HCT116 (cell line): ENCODE measurements around the gene CDC42BPA. TPM values are rescaled to one million over a fixed set of nuclear protein-coding genes. Genes with fewer than 3 reads are reported as not detected.

Experiments used
- ATAC-seq: fragments of 200-7000 bp; cut with Tn5 transposase; 2 replicates; pipeline ENCODE4 v1.9.1; 2020; ENCODE audit warnings: mild to moderate bottlenecking, moderate library complexity
- BruUV-seq: library from RNA; stranded (reverse); fragments of 400-500 nt; replicated peaks from 2 replicates; lab custom pipeline; 2021; lab: Mats Ljungman, UMichigan
- CTCF ChIA-PET: fragments of 300-600 bp; sonication (Branson Sonifier 250); formaldehyde crosslinking; loops from one replicate; lab custom pipeline; 2021; ENCODE audit warnings: antibody characterized with exemption; lab: Charles Lee
- POLR2A ChIA-PET: fragments of 300-600, 350-600 bp; sonication (Branson Sonifier 250); formaldehyde crosslinking; loops from one replicate; lab custom pipeline; 2021; ENCODE audit warnings: antibody characterized with exemption; lab: Charles Lee
- RAD21 ChIA-PET, 2 experiments: fragments of 300-600 bp; sonication (Branson Sonifier 250); formaldehyde crosslinking; loops; one replicate each; lab custom pipeline; 2023; ENCODE audit warnings: low total read pairs in 2 of 2; ENCODE audit not compliant: uncharacterized antibody in 2 of 2, unreplicated experiment in 2 of 2, low non-redundant PET in 1 of 2; lab: Charles Lee
- DNase-seq: peaks from one replicate; pipeline ENCODE4 v3.0.0-alpha.2; 2010; ENCODE audit warnings: low read depth, low spot score
- H2AFZ ChIP-seq: fragments of 200-600 bp; shearing (Covaris generic), sonication (generic); 2 replicates; pipeline ENCODE4 v1.6.1; 2017; ENCODE audit warnings: low read depth, mixed run types, mixed read lengths, antibody characterized with exemption, low read length; ENCODE audit not compliant: poor library complexity, severe bottlenecking
- H3K27ac ChIP-seq: 2 replicates; pipeline ENCODE4 v1.5.1; 2012; ENCODE audit warnings: low read depth, low read length
- H3K27me3 ChIP-seq: fragments of 200-600 bp; sonication (generic); 2 replicates; pipeline ENCODE4 v1.6.1; 2016; ENCODE audit warnings: mixed run types, low read length, mixed read lengths; ENCODE audit not compliant: insufficient read depth
- H3K36me3 ChIP-seq, 2 experiments: fragments of 200-500 bp in 1 of 2; fragments of 200-600 bp in 1 of 2; sonication (Bioruptor generic) in 1 of 2; sonication (generic) in 1 of 2; 2 replicates each; pipeline versions ENCODE4 v1.5.1 to v1.6.1; 2014 to 2016; ENCODE audit warnings: low read length in 2 of 2, inconsistent platforms in 1 of 2, mixed read lengths in 1 of 2, mixed run types in 1 of 2; ENCODE audit not compliant: insufficient read depth in 2 of 2, control insufficient read depth in 1 of 2
- H3K4me1 ChIP-seq, 2 experiments: fragments of 200-600 bp in 1 of 2; sonication (generic) in 1 of 2; 2 replicates each; pipeline versions ENCODE4 v1.5.1 to v1.6.1; 2012 to 2017; ENCODE audit warnings: low read length in 2 of 2, inconsistent platforms in 1 of 2, mild to moderate bottlenecking in 1 of 2, mixed read lengths in 1 of 2, mixed run types in 1 of 2, moderate library complexity in 1 of 2; ENCODE audit not compliant: insufficient read depth in 2 of 2, control insufficient read depth in 1 of 2
- H3K4me2 ChIP-seq: fragments of 200-600 bp; sonication (generic); 2 replicates; pipeline ENCODE4 v1.6.1; 2017; ENCODE audit warnings: mixed run types, low read length, mixed read lengths
- H3K4me3 ChIP-seq, 2 experiments: fragments of 200-600 bp in 1 of 2; sonication (generic) in 1 of 2; replicated peaks in 1 of 2; 2 replicates each; pipeline ENCODE4 v1.5.1; 2011 to 2016; ENCODE audit warnings: low read length in 2 of 2, control low read depth in 1 of 2, low read depth in 1 of 2, mild to moderate bottlenecking in 1 of 2, mixed read lengths in 1 of 2, mixed run types in 1 of 2
- H3K79me2 ChIP-seq: fragments of 200-600 bp; sonication (generic); 2 replicates; pipeline ENCODE4 v1.6.1; 2017; ENCODE audit warnings: mild to moderate bottlenecking, mixed run types, low read length, moderate library complexity, mixed read lengths; ENCODE audit not compliant: insufficient read depth
- H3K9ac ChIP-seq: fragments of 200-600 bp; sonication (generic); 2 replicates; pipeline ENCODE4 v1.6.1; 2016; ENCODE audit warnings: low read length, mixed read lengths
- H3K9me2 ChIP-seq: fragments of 200-600 bp; sonication (generic), shearing (Covaris generic); 2 replicates; pipeline ENCODE4 v1.6.1; 2017; ENCODE audit warnings: mixed run types, mild to moderate bottlenecking, moderate library complexity; ENCODE audit not compliant: insufficient read depth
- H3K9me3 ChIP-seq, 2 experiments: fragments of 200-500 bp in 1 of 2; fragments of 200-600 bp in 1 of 2; sonication (Bioruptor generic) in 1 of 2; sonication (generic) in 1 of 2; 2 replicates each; pipeline ENCODE4 v1.6.1; 2014 to 2017; ENCODE audit warnings: low read length in 2 of 2, mixed read lengths in 2 of 2, inconsistent platforms in 1 of 2, low read depth in 1 of 2, mild to moderate bottlenecking in 1 of 2, mixed run types in 1 of 2, moderate library complexity in 1 of 2; ENCODE audit not compliant: control insufficient read depth in 1 of 2, insufficient read depth in 1 of 2
- H4K20me1 ChIP-seq: fragments of 200-600 bp; sonication (generic), shearing (Covaris generic); 2 replicates; pipeline ENCODE4 v1.6.1; 2017; ENCODE audit warnings: mixed run types, mild to moderate bottlenecking, moderate library complexity; ENCODE audit not compliant: insufficient read depth
- CBX3 ChIP-seq: IDR thresholded peaks from 2 replicates; pipeline ENCODE4 v1.6.1; 2012; ENCODE audit warnings: low read depth
- CEBPB ChIP-seq: IDR thresholded peaks from 2 replicates; pipeline ENCODE4 v1.6.1; 2012; ENCODE audit warnings: low read depth
- CTCF ChIP-seq, 3 experiments: fragments of 200-600 bp in 1 of 3; sonication (generic) in 1 of 3; IDR thresholded peaks in 2 of 3; conservative IDR thresholded peaks in 1 of 3; 2 replicates each; pipeline ENCODE4 v1.5.1; 2012 to 2017; ENCODE audit warnings: low read depth in 2 of 3, low read length in 2 of 3, antibody characterized with exemption in 1 of 3, borderline replicate concordance in 1 of 3, control low read depth in 1 of 3, mild to moderate bottlenecking in 1 of 3, mixed read lengths in 1 of 3, mixed run types in 1 of 3, moderate library complexity in 1 of 3; ENCODE audit not compliant: insufficient read depth in 1 of 3
- EGR1 ChIP-seq: IDR thresholded peaks from 2 replicates; pipeline ENCODE4 v1.6.1; 2012; ENCODE audit warnings: low read depth
- ELF1 ChIP-seq: IDR thresholded peaks from 2 replicates; pipeline ENCODE4 v1.6.1; 2012; ENCODE audit warnings: low read depth, borderline replicate concordance
- EZH2phosphoT487 ChIP-seq: fragments of 200-600 bp; IDR thresholded peaks from 2 replicates; pipeline ENCODE4 v1.6.1; 2018; ENCODE audit warnings: antibody characterized with exemption, borderline replicate concordance
- FOSL1 ChIP-seq: IDR thresholded peaks from 2 replicates; pipeline ENCODE4 v1.6.1; 2012; ENCODE audit warnings: low read depth
- JUND ChIP-seq: IDR thresholded peaks from 2 replicates; pipeline ENCODE4 v1.6.1; 2012
- POLR2A ChIP-seq: IDR thresholded peaks from 2 replicates; pipeline ENCODE4 v1.7.0; 2011; ENCODE audit warnings: borderline replicate concordance; ENCODE audit not compliant: insufficient read depth, insufficient read length; ENCODE audit errors: extremely low read depth
- POLR2AphosphoS5 ChIP-seq: IDR thresholded peaks from 2 replicates; pipeline ENCODE4 v1.6.1; 2011; ENCODE audit warnings: mild to moderate bottlenecking, low read depth, low read length, moderate library complexity
- RAD21 ChIP-seq: IDR thresholded peaks from 2 replicates; pipeline ENCODE4 v1.6.1; 2012; ENCODE audit warnings: low read depth, mild to moderate bottlenecking
- REST ChIP-seq: IDR thresholded peaks from 2 replicates; pipeline ENCODE4 v1.6.1; 2012; ENCODE audit warnings: low read depth
- SIN3A ChIP-seq: IDR thresholded peaks from 2 replicates; pipeline ENCODE4 v1.6.1; 2012; ENCODE audit warnings: low read depth
- SP1 ChIP-seq: IDR thresholded peaks from 2 replicates; pipeline ENCODE4 v1.6.1; 2012; ENCODE audit warnings: low read depth
- SRF ChIP-seq: IDR thresholded peaks from 2 replicates; pipeline ENCODE4 v1.6.1; 2012; ENCODE audit warnings: low read depth
- TCF7L2 ChIP-seq: IDR thresholded peaks from 2 replicates; pipeline ENCODE4 v1.7.0; 2011; ENCODE audit warnings: borderline replicate concordance, inconsistent platforms; ENCODE audit not compliant: insufficient read depth, insufficient read length; ENCODE audit errors: extremely low read depth
- ZBTB33 ChIP-seq: IDR thresholded peaks from 2 replicates; pipeline ENCODE4 v1.6.1; 2011; ENCODE audit warnings: mild to moderate bottlenecking, low read length, moderate library complexity; ENCODE audit not compliant: insufficient replicate concordance; ENCODE audit errors: extremely low read depth
- ZNF274 ChIP-seq: fragments of 200-500 bp; sonication (Bioruptor generic); IDR thresholded peaks from 2 replicates; pipeline ENCODE4 v1.6.1; 2014; ENCODE audit warnings: mild to moderate bottlenecking, low read depth, low read length, inconsistent platforms
- intact Hi-C: fragments of 100-400 bp; cut with micrococcal nuclease; formaldehyde crosslinking; loops from 2 replicates; pipeline ENCODE4 v1.10.0; 2022
- total RNA-seq: library from RNA; stranded (reverse); gene quantifications from one replicate; pipeline ENCODE4 v1.2.1, GENCODE V29; 2021; ENCODE audit not compliant: unreplicated experiment

CDC42BPA gene
- total RNA-seq, 1 experiment from 2014 or later, result 44.0 TPM

- no peak overlapping the region for H2AFZ ChIP-seq
- no peak overlapping the region for H3K27ac ChIP-seq
- DNase-seq (no peak), ATAC-seq (no peak)
- no peak overlapping the region for H3K4me2 ChIP-seq
- H3K27me3 ChIP-seq, result no peaks in the 10 kb centered on the region
- peaks cover 0 to 5% of the 10 kb centered on the region in 2 experiments; a peak in 1 of 4 replicates for H3K9me3 ChIP-seq
- RAD21 ChIA-PET, result no interaction called here
- TF ChIP-seq EZH2phosphoT487 (no peak), CBX3 (no peak), CTCF (IDR thresholded peaks at IDR 0.05 in 2 of 3, conservative IDR thresholded peaks at IDR 0.05 in 1 of 3; ENCODE audit: borderline replicate concordance in 1 of 3, insufficient read depth in 1 of 3, low read depth in 2 of 3, low read length in 2 of 3) (no peak), EGR1 (no peak), ZBTB33 (no peak), JUND (no peak), CEBPB (no peak), POLR2A (no peak), SP1 (no peak), SIN3A (no peak), POLR2AphosphoS5 (no peak), ELF1 (no peak), SRF (no peak), ZNF274 (no peak), REST (no peak), RAD21 (no peak), FOSL1 (no peak), TCF7L2 (no peak)
- H3K9me2 ChIP-seq, result no peaks in the 10 kb centered on the region
- no TSS peak for BruUV-seq
- H3K36me3 ChIP-seq, result no peaks in the 10 kb centered on the region
- POLR2A ChIA-PET, result no interaction called here
- H3K9ac ChIP-seq, result no peak overlapping the region
- peaks cover 3% of the 10 kb centered on the region; the same call in 1 of the 2 replicates for H3K79me2 ChIP-seq
- H3K4me1 ChIP-seq, result no peaks in the 10 kb centered on the region
- intact Hi-C loops, result no loop called here
- CTCF ChIA-PET, result no interaction called here
- H4K20me1 ChIP-seq, result no peaks in the 10 kb centered on the region
- no peak overlapping the region for H3K4me3 ChIP-seq
Observed at GRCh38 chr1:226957714-226958113, 360.6 kb downstream of the CDC42BPA start.
